Fibroblast of skin of left biceps (primary cell): ENCODE data around the gene AKAP8L.

ENCODE experiments used
- DNase-seq, 2 experiments: peaks; one replicate each; pipeline ENCODE4 v3.0.0-alpha.2; 2013; ENCODE audit warnings: low read depth in 2 of 2

Gene AKAP8L

GRCh38 chr19:15432629-15433518, 14.1 kb upstream of the AKAP8L start:
- peak; percentile 71 to 72 for DNase-seq

GRCh38 chr19:15432018-15432494, 13.3 kb upstream of the AKAP8L start:
- DNase-seq, result no peak

GRCh38 chr19:15431396-15432017, 12.7 kb upstream of the AKAP8L start:
- DNase-seq, result no peak

- no peak for DNase-seq
These were observed 11.8 kb upstream of the AKAP8L start for GRCh38 chr19:15430526-15431120.

- no peak for DNase-seq
These were observed 11.2 kb upstream of the AKAP8L start for GRCh38 chr19:15429825-15430467.

- no peak for DNase-seq
These were observed 10.4 kb upstream of the AKAP8L start for GRCh38 chr19:15428956-15429824.

GRCh38 chr19:15427991-15428471, 9.2 kb upstream of the AKAP8L start:
- no peak for DNase-seq

- DNase-seq, result no peak
These were observed 8.5 kb upstream of the AKAP8L start for GRCh38 chr19:15427350-15427700.

GRCh38 chr19:15426485-15427349, 7.9 kb upstream of the AKAP8L start:
- DNase-seq, result no peak

GRCh38 chr19:15425321-15425950, 6.6 kb upstream of the AKAP8L start:
- DNase-seq, result no peak

- no peak for DNase-seq
These were observed 6.0 kb upstream of the AKAP8L start for GRCh38 chr19:15424692-15425272.

- DNase-seq, result no peak
These were observed 5.3 kb upstream of the AKAP8L start for GRCh38 chr19:15424121-15424520.

GRCh38 chr19:15423130-15423529, 4.3 kb upstream of the AKAP8L start:
- DNase-seq, result no peak

GRCh38 chr19:15422296-15423075, 3.7 kb upstream of the AKAP8L start:
- no peak for DNase-seq

- DNase-seq, result no peak
These were observed 3.0 kb upstream of the AKAP8L start for GRCh38 chr19:15421721-15422260.

- DNase-seq, result no peak
These were observed 2.4 kb upstream of the AKAP8L start for GRCh38 chr19:15421136-15421695.

GRCh38 chr19:15419413-15420025, 731 bp upstream of the AKAP8L start:
- no peak for DNase-seq

GRCh38 chr19:15418231-15418578, 583 bp downstream of the AKAP8L start:
- DNase-seq, result no peak
